Measurements from ENCODE around the gene SKI.

Gene SKI

DNA sequence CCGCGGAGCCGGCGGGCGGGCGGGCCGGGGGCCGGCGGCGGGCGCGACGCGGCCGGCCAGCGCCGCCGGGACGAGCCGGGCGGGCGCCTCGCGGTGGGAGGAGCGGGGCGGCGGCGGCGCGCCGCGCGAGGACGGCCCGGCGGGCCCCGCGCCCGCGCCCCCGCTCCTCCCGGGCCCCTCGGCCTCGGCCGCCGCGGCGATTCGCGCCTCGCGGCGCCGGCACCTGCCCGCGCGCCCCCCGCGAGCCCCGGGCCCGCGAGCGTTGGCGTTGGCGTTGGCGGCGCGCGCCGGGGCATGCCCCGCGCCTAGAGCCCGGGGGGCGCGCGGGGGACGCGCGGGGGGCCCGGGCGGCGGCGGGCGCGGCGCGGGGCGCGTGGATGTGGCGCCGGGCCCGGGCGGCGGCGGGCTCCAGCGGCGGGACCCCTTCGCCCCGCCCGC is at the start of gene SKI:
Gene SKI (plus strand): TSS at position 163 of the 438 bp plus-strand sequence. CDS start 448 bp downstream, outside the sequence.
- DNase-seq (ENCODE audit: low spot score): no peak

DNA sequence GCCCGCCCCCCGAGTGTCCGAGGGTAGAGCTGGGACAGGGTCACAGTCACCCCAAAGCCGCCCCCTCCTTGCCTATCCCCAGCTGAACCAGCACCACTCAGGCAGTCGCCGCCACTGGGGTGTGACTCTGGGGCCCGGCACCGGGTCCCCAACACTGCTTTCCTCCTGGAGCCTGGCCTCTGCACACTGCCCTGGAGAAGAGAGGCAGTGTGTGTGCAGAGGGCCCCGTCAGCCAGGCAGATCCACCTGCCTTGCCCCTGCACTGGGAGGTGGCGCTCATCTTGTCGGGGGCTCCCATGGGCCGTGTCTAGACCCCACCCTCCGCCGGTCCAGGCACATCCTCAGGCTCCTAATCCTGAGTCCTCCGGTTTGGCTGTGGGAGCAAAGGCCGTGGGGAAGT is 49.2 kb upstream of the SKI start:
- no peak for DNase-seq (ENCODE audit: low spot score)

DNA sequence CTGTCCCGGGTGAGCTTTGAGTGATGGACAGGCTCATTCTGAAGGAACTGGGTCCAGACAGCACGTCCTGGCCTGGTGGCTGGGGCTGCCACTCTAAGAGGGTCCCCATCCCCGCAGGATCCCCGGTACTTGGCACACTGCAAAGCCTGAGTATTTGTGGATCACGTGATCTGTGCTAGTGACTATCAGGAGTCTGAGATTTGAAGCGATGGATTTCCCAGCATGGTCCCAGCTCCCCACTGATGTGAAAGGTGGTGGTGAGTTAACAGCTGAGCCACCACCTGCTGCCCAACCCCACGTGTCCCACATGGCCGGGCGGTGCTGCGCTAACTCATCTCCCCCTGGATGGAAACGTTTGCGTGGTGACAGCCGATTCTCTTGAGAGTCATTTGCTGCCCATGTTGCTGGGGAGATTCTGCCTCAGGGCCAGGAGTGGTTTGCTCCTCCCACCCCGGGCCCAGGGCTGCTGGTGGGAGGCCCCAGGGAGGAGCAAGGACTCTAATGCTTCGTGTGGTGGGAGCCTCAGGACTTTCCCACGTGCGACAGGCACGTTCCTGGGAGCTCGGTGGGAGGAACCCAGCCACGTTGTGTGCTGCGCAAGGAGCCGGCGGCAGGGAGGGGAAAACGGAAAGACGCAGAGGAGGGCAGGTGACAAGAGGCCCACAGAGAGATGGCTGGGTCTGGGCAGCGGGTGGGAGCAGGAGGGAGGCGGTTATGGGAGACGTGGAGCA is 48.7 kb upstream of the SKI start:
- no peak for DNase-seq (ENCODE audit: low spot score)

DNA sequence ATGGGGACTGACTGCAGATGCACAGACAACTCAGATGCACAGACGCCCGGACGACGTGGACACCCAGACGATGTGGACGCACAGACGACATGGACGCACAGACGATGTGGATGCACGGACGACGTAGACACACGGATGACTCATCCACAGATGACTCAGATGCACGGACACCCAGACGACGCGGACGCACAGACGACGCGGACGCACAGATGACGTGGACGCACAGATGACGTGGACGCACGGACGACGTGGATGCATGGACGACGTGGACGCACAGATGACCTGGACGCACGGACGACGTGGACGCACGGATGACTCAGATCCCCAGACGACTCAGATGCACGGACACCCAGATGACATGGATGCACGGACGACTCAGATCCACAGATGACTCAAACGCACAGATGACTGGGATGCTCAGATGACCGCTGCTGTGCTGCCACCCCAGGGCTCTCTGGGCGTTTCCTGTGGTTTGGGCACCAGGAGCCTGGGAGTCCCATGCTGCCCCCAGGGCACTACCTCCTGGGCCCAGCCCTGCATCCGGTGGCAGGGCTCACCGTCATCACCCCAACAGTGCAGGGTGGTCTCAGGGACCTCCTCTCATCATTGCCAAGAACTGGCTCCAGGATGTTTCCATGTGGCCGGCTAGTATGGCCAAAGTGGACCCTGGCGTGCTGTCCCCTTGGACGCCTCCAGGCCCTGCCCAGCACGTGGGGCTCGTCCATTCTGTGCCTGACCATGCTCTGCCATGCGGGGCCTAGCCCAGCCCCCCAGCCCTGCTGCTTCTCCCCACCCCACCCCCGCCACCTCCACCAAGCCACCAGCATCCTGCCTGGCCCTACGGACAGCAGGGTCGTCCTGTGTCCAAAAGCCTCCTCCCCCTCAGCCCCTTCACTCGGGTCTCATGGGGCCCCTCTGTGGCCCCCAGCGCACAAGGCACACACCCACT is 47.5 kb upstream of the SKI start:
- DNase-seq (ENCODE audit: low spot score): no peak

DNA sequence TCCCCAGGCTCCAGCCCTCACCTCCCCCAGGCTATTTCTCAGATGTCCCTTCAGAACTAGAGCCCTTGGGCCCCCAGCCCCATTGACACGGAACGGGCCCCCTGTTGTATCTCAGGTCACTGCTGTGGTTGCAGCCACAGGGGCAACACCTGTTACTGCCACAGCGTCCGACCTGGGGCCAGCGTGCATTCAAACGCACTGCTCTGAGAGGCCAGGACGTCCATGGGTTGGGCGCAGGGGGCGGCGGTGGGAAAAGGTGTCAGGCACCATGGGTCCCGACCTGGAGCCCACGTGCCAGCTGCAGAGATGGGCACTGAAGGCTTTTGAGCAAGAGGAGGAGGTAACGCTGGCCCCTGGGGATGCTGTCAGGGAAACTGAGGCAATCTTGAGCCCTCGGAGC is 46.8 kb upstream of the SKI start:
- no peak for DNase-seq (ENCODE audit: low spot score)

DNA sequence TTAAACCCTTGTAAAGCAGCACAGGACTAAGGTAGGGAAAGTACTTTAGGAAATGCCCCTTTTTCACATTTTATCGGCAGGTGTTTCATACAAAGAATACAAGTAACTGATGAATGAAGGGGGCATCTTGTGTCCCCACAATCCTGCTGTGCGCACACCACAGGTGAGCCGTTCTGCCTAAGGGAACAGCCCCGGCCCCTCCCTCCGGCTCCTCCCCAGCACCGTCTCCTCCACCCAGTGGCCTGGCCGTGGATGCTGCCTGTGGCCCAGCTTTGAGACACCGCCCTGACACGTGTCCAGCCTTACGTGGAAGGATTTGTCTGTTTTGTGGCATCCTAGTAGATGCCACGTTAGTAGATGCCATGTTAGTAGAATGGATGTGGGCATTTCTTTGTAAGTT is 46.4 kb upstream of the SKI start:
- no peak for DNase-seq (ENCODE audit: low spot score)

DNA sequence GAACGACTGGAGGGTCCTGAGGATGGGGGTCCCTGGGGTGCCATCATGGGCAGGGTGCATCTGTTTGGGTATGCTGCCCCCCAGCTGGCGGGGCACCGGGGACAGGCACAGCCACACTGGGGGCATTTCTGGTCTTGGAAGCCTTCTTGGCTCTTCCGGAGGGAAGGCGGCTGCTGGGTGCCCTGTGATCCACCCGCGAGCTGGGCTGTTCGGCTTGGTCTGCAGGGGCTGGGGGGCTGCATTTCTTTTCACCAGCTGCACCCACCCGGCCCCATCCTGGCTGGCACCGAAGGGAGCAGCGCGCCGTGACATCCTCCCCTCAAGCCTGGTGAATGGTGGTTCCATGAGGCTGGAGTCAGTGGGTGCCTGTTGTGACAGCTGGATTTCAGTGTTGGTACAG is 45.7 kb upstream of the SKI start:
- no peak for DNase-seq (ENCODE audit: low spot score)

DNA sequence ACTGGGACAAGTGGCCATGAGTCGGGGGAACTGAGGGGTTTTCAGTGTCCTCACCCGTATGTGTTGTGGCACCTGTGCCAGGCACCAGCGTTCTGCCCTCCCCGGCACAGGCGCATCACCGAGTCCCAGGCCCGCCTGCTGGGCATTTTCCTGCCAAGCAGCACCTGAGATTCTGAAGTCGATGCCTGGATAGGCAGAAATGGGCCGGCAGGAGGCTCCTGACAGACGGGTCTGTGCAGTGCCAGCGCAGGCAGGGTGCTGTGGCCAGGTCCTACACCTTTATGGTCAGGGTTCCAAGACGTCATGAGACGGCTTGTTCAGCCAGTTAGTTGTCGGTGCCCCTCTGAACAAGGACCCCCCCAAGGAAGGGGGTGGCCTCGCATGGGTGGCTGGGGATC is 44.2 kb upstream of the SKI start:
- DNase-seq (ENCODE audit: low spot score): no peak

DNA sequence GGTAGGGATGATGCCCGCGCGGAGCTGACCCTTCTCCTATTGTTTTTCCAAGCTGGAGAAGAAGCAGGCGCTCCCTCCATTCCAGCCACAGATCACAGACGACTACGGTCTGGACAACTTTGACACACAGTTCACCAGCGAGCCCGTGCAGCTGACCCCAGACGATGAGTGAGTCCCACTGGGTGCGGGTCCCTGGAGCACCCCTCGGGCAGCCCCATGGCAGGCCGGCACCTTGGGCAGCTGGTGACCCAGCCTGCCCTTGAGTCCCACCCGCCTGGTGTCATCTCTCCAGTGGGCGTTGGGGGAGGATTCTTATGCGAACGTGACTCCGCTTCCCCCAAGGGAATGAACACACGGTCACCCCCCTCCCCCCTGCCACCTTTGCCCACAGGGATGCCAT is 43.6 kb upstream of the SKI start:
- no peak for DNase-seq (ENCODE audit: low spot score)

DNA sequence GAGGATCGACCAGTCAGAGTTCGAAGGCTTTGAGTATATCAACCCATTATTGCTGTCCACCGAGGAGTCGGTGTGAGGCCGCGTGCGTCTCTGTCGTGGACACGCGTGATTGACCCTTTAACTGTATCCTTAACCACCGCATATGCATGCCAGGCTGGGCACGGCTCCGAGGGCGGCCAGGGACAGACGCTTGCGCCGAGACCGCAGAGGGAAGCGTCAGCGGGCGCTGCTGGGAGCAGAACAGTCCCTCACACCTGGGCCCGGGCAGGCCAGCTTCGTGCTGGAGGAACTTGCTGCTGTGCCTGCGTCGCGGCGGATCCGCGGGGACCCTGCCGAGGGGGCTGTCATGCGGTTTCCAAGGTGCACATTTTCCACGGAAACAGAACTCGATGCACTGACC is 43.2 kb upstream of the SKI start:
- DNase-seq (ENCODE audit: low spot score): no peak

DNA sequence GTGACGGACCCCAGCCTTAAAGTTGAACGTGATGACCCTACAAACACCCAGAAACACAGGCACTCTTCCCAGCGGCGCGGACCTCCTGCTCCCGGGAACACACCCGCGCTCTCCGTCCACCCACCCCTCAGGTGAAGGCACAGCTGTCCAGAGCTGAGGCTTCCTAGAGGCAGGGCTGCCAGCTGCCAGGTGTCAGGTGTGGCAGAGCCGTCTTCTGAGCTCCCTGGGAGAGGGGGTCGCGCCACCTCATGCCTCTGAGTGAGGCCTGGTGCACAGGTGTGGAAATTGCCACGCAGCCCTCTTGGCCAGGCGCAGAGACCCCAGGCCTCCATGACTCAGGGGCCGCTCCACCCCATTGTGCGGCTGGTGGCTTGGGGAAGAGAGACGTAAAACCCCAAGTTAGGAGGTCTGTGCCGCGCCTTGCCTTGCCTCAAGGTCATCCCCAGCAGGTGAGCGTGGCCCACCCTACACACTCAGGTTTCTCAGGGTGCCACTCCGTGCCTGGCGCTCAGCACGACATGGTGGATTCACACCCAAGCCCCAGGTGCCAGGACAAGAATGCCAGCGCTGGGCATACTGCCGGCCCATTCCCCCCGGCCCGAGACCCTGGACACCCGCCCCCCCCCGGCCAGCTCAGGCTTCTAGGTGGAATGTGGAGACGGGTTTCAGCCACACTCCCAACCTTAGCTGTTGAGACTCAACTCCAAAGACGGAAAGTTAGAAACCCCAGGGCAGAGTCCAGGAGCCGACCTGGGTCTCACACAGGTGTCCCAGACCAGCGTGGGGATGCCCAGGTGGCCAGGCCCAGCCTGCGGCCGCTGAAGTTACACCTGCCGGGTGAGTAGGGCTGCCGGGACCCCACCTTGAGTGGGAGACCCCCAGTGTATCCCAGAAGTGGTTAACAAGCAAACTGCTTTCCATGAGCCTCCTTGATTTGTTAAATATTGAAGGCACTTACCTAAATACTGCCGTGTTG is 42.0 kb upstream of the SKI start:
- DNase-seq (ENCODE audit: low spot score): no peak

DNA sequence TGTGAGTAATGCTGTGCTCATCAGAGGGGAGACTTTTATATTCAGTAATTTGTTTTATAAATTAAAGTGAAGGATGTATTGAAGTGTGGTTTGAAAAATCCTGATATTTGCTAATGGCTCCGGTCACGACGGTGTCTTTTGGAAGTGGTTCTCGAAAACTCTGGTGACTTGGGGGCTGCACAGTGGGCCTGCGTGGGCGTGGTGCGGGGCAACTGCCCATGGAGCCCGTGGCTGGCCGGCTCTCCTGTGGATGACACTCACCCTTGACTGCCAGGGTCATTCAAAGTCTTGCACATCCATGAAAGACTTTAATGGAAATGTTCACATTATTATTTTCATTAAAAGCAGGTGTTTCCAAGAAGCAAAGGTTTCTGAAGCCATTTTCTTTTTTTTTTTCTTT is 41.2 kb upstream of the SKI start:
- DNase-seq (ENCODE audit: low spot score): no peak

DNA sequence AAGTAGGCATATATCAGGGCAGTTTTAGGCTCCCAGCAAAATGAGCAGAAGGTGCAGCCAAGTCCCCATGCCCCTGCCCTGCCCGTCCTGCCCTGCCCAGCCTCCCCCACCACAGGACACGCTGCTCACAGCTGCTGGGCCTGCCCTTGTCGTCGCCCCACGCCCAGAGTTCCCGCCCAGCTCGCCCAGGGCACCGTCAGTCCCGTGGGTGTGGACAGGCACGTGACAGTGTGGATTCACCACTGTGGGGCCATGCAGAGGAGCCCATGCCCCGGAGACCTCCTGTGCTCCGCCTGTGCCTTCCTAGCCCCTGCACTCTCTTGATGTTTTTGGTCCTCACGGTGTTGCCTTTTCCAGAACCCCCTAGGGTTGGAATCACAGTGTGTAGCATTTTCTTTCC is 40.5 kb upstream of the SKI start:
- no peak for DNase-seq (ENCODE audit: low spot score)

DNA sequence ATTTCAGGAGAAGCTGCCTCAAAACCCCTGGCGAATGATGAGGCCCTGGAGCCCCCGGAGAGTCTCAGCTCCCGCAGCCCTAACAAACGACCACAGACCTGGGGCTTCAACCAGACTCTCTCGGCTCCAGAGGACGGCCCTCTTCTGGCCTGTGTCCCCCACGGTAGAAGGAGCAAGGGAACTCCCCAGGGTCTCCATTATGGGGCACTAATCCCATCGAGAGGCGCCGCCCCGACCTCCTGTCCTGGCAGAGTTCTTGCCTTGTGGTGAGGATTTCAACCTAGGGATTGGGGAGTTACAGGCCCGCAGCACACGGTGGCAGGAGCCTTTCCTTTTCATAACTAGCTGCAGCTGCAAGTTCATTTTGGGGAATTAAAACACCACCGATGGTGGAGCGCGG is 39.8 kb upstream of the SKI start:
- DNase-seq (ENCODE audit: low spot score): no peak

DNA sequence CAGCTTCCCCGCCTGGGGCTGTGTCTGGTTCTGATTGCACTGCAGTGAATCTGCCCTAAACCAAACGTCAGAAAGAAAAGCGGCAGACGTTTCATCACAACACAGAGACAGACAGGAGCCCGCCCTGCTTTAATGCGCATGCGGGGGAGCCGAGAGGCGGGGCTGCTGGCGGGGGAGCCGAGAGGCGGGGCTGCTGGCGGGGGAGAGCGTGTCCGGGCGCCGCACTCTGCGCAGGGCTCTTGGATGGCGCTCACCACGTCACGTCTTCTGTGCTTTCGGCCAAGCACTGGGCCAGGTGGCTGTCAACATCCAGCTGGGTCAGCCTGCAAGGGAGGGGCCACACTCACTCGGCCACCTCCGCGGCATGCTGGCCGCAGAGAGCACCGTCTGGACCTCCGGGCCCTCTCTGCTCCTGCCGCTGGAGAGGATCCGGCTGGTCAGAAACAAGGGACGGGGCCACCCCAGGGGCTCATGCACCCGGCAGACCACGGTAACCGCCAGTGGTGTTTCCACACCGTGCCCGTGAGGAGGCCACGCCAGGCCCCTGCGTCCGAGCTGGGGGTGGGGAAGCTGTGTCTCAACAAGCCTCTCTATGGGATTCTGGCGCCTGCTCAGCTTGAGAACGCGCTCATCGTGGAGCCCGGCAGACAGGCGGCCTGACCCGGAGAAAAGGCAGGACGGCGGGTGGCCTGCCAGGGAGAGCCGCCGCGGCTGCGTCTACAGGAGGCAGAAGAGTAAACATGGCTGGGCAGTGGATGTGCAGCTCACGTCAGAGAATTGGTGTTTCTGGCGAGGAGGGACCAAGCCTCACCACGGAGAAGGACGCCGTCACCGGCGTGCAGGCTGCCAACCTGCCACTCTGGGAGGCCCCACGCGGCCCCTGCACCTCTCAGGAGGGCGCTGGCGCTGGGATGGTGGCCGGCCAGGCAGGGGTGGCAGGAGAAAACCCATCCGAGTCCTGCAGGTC is 38.4 kb upstream of the SKI start:
- peak; percentile 89 for DNase-seq (ENCODE audit: low spot score)

DNA sequence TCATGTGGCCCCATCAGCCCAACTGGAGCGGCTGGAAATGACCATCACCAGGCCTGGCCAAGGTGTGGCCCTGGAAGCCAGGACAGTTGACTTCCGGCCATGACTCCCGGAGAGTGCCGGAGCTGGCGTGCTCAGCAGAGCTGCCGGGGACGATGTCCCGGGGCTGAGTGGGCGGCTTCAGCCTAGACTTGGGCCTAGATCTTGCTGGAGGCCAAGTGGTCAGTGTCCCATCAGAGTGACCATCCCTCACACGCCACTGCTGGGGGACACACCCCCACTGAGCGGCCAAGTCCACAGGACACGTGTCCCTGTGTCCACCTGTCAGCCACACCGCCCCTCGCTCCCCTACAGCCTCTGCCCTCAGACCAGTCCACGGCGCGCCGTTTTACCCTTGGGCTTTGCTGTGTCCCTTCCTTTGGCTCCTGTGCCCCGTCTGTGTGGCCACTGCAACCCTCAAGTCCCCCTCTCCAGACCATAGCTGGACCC is 37.6 kb upstream of the SKI start:
- DNase-seq (ENCODE audit: low spot score): no peak

DNA sequence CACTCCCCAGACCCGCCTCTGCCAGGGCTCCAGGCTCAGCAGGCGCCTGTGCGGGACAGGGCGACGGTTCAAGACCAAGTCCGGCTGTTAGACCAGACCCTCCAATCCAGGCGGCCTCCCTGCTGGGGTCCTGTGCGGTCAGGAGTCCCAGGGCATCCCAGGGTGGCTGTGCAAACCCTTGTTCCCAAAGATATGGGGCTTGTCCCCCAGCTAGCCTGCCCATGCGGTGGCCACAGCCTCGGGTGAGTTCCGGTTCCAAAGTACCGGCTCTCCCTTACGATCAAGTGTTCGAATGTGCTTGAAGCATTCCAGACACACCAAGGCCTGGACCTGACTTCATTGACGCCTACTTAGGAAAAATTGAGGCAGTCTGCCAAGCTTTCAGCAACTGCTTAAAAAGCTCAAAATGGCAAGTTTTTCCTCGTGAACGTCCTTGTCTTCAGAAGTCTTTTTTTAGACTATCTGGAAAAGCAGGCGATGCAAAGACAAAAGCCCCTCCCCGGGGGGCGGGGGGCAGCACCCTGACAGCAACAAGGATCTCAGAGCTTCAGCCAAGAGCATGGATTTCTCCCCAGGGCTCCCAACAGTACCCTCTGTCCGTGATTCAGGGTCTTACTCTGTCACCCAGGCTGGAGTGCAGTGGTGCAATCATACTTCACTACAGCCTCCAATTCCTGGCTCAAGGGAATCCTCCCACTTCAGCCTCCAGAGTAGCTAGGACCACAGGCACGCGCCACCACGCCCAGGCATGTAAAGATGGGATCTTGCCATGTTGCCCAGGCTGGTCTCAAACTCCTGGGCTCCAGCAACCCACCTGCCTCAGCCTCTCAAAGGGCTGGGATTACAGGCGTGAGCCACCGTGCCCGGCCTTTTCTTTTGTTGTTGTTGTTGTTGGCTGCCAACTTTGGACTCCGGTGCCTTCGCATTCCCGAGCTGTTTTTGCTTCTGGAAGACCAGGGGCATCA is 35.8 kb upstream of the SKI start:
- DNase-seq (ENCODE audit: low spot score): no peak

DNA sequence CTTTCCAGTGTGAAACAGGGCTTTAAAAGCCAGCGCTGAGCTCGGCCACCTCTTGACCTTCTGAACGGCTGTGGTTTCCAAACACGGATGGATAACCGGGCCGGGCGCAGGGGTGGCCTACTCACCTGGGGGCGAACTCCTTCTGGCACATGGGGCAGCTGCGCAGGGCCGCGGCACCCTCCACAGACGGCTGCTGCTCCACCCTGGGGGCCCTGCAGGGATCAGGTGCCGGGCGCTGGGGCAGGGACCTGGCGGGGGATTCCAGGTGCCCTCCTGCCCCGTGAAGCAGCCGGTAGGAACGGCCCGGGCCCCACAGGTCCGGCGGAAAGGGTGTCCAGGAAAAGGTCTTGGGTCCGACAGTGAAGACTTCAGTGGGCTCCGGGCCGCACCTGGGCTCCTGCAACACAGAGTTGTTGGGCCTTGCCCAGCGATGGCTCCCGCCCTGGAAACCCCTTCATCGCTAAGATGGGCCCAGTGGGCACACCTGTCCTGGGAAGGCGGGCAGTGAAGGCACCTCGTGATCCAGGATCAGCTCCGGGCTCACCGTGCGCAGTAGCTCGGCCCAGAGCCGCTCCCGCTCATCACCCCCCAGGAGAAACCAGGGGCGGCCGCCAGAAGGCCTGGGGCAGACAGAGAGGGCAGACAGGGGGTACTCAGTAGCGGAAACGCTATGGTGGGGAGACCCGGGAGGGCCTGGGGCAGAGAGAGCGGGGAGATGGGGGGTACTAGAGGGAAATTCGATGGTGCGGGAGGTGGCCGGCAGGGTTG is 34.4 kb upstream of the SKI start:
- no peak for DNase-seq (ENCODE audit: low spot score)

Measured in pons (tissue), 1 donor.